Measurements from ENCODE around the gene RNF114.
"Not testable (repeated sequence)": the region's sequence is repeated elsewhere in the genome, so short reads cannot be mapped to it uniquely, and the experiment has no call there.

The RNF114 gene

DNA sequence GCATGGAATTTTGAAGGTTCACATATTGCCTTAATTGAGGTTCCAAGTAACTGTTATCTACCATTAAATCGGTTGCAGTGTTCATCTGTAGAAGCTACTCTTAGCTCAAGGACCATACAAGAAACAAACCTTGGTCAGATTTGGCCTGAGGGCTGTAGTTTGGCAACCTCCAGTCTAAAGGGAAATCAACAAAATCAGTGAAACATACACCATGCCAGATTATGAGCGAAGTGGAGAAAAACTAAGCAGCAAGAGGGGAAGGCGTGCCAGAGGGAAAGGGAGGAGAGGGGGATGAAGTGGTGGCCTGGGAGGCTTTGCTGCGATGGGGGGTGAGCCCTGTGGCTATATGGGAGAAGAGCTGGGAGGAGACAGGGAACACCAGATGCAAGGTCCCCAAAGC lies 37.8 kb downstream of the RNF114 start:
- no peak for DNase-seq
- TF ChIP-seq, protein P1, sequence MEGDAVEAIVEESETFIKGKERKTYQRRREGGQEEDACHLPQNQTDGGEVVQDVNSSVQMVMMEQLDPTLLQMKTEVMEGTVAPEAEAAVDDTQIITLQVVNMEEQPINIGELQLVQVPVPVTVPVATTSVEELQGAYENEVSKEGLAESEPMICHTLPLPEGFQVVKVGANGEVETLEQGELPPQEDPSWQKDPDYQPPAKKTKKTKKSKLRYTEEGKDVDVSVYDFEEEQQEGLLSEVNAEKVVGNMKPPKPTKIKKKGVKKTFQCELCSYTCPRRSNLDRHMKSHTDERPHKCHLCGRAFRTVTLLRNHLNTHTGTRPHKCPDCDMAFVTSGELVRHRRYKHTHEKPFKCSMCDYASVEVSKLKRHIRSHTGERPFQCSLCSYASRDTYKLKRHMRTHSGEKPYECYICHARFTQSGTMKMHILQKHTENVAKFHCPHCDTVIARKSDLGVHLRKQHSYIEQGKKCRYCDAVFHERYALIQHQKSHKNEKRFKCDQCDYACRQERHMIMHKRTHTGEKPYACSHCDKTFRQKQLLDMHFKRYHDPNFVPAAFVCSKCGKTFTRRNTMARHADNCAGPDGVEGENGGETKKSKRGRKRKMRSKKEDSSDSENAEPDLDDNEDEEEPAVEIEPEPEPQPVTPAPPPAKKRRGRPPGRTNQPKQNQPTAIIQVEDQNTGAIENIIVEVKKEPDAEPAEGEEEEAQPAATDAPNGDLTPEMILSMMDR (IDR thresholded peaks at IDR 0.05), result no peak
- Mint-ChIP-seq H3K27ac (no peak overlapping the region), H3K4me1 (no peaks in the 10 kb centered on the region), H3K9me3 (no peaks in the 10 kb centered on the region), H3K27me3 (ENCODE audit: low read depth, poor library complexity) (no peaks in the 10 kb centered on the region), H3K4me3 (no peak overlapping the region), H3K36me3 (ENCODE audit: low read depth) (no peaks in the 10 kb centered on the region)

DNA sequence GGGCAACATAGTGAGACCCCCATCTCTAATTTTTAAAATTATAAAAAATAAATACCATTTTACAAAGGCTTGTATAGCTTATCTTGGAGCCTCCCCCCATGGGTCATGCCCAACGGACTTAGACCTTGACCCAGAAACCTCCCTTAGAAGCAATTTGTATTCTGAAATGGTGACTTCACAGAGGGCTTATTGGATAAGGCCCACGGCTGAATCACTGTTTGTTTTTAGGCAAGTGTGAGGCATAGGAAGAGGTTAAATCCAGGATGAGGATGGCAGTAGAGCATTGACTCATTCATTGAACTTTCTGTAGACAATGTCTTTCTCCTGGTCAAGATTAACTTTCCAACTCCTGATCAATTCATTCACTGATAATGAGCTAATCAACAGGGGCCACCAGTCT lies 40.3 kb downstream of the RNF114 start:
- H3K27ac Mint-ChIP-seq, result no peak overlapping the region
- H3K27me3 Mint-ChIP-seq (ENCODE audit: low read depth, poor library complexity), result peaks cover 9% of the 10 kb centered on the region
- peaks cover 23% of the 10 kb centered on the region for H3K4me1 Mint-ChIP-seq
- DNase-seq, result no peak
- H3K4me3 Mint-ChIP-seq, result no peak overlapping the region
- H3K36me3 Mint-ChIP-seq (ENCODE audit: low read depth), result no peaks in the 10 kb centered on the region
- H3K9me3 Mint-ChIP-seq, result no peaks in the 10 kb centered on the region
- TF ChIP-seq, protein P1 (IDR thresholded peaks at IDR 0.05), result no peak

DNA sequence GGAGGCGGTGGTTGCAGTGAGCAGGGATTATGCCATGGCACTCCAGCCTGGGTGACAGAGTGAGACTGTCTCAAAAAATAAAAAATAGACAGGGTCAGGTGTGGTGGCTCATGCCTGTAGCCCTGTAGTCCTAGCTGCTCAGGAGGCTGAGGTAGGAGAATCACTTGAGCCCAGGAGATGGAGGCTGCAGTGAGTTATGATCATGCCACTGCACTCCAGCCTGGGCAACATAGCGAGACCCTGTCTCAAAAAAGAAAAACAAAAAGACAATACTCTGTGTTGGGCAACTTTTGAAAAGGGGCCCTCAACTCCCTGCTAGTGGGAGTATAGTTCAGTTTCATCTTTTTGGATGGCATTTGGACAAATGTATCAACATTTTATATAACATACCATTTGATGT lies 41.5 kb downstream of the RNF114 start:
- H3K36me3 Mint-ChIP-seq (ENCODE audit: low read depth); DNase-seq; H3K27ac Mint-ChIP-seq; H3K9me3 Mint-ChIP-seq; H3K4me3 Mint-ChIP-seq: not testable (repeated sequence)
- Mint-ChIP-seq H3K4me1 (peaks cover 32% of the 10 kb centered on the region), H3K27me3 (ENCODE audit: low read depth, poor library complexity) (peaks cover 14% of the 10 kb centered on the region)

DNA sequence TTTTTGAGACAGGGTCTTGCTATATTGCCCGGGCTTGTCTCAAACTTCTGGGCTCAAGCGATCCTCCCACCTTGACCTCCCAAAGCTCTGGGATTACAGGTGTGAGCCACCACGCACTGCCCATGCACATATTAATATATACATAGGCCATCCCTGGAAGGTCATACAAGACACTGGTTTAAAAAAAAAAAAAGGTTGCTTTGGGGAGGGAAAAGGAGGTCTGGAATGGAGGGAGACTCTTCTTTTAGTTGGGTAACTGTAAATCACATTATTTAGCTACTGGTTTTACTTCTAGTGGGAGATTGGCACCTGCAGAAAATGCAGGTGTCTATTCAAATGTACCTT lies 42.5 kb downstream of the RNF114 start:
- peaks cover 39% of the 10 kb centered on the region for H3K4me1 Mint-ChIP-seq
- DNase-seq, result no peak
- TF ChIP-seq, protein P1 (IDR thresholded peaks at IDR 0.05), result no peak
- H3K9me3 Mint-ChIP-seq, result no peaks in the 10 kb centered on the region
- H3K36me3 Mint-ChIP-seq (ENCODE audit: low read depth), result no peaks in the 10 kb centered on the region
- peaks cover 14% of the 10 kb centered on the region for H3K27me3 Mint-ChIP-seq (ENCODE audit: low read depth, poor library complexity)
- H3K27ac Mint-ChIP-seq, result no peak overlapping the region
- no peak overlapping the region for H3K4me3 Mint-ChIP-seq

DNA sequence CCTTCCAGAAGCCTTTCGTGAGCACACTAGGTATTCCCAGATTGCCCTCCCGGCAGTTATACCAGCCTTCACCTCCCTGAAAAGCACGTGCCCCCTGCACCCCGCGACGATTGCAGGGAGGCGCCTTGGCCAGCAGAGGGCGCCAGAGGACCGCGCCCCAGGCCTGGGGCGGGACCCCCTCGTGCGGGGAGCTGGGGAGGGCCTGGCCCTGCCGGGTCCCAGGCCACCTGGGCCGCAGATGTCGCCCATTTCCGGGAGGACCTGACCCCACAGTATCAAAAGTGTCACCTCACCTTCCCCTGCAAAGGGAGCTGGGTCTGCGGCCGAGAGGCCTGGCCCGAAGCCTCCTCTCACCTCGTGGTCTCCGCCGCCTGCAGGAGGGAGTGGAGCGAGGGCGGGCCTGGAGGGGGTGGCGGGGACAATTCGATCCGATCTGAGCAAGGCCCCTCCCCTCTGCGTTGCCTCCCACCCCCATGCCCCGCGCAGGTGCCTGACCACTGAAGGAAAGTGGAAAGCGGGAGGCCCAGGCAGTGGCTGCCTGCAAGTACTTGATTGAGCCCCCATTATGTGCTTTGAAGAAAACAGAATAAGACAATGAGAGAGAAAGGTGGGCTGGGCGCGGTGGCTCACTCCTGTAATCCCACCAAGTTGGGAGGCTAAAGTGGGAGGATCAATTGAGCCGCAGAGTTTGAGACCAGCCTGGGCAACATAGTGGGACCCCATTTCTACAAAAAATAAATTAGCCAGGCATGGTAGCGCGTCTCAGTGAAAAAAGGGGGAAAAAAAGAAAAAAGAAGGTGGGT lies 43.0 kb downstream of the RNF114 start:
- peaks cover 45% of the 10 kb centered on the region for H3K4me1 Mint-ChIP-seq
- H3K4me3 Mint-ChIP-seq, result peak overlapping the region; percentile 37
- no peak overlapping the region for H3K27ac Mint-ChIP-seq
- TF ChIP-seq, protein P1 (IDR thresholded peaks at IDR 0.05), result peak; percentile 100
- peaks cover 14% of the 10 kb centered on the region for H3K27me3 Mint-ChIP-seq (ENCODE audit: low read depth, poor library complexity)
- H3K9me3 Mint-ChIP-seq, result no peaks in the 10 kb centered on the region
- no peaks in the 10 kb centered on the region for H3K36me3 Mint-ChIP-seq (ENCODE audit: low read depth)
- DNase-seq, result peak; percentile 82

DNA sequence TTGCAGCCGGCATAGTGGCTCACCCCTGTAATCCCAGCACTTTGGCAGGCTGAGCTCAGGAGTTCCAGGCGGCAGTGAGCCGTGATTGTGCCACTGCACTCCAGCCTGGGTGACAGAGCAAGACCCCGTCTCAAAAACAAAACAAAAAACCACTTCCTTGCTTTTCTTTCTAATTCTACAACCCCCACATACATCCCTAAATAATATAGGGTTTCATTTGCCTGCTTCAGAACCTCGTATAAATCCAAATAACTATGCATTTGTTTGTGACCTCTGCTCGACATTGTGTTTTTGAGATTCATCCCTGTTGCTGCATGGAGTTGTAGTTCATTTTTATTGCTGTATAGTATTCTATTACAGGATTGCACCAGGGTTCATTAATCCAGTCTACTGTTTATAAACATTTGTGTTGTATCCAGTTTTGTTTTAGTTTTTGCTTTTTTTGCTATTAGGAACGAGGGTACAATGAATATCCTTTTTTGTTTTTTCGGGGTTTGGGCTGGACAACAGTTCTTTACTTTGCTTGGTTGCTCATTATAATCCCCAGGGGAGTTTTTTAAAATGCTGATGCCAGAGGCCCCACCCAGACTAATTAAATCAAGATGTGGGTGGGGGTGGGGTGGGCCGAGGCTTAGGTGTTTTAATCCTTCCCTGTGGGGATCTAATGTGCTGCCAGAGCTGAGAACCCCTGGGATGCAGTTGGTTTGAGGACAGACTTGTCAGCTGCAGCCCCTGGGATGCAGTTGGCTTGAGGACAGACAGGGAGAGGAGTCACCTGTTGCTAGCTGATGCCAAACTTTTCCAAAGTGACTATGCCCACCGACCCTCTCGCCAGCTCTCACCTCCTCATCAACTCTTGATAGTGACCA lies 44.2 kb downstream of the RNF114 start:
- Mint-ChIP-seq H3K9me3 (no peaks in the 10 kb centered on the region), H3K4me1 (peaks cover 57% of the 10 kb centered on the region), H3K27ac (no peak overlapping the region), H3K36me3 (ENCODE audit: low read depth) (peaks cover 6% of the 10 kb centered on the region), H3K4me3 (peak overlapping the region; percentile 54), H3K27me3 (ENCODE audit: low read depth, poor library complexity) (peaks cover 14% of the 10 kb centered on the region)
- DNase-seq, result no peak
- TF ChIP-seq, protein P1 (IDR thresholded peaks at IDR 0.05), result no peak
